K562 (cell line): Measurements from ENCODE around the gene GATB. TPM values are rescaled to one million over a fixed set of nuclear protein-coding genes. Genes with fewer than 3 reads are reported as not detected.

Experiments
- ATAC-seq: fragments of 200-7000 bp; cut with Tn5 transposase; 3 replicates; pipeline ENCODE4 v1.9.1; 2020; ENCODE audit warnings: moderate library complexity
- BruUV-seq: library from RNA; stranded (reverse); fragments of 400-500 nt; replicated peaks from 2 replicates; lab custom pipeline; 2021; lab: Mats Ljungman, UMichigan
- CTCF ChIA-PET: fragments of 300-600 bp; formaldehyde crosslinking; extraction: SDS; loops from one replicate; lab custom pipeline; 2021; ENCODE audit warnings: low intra/inter-chr PET ratio; lab: Yijun Ruan, JAX
- POLR2A ChIA-PET: fragments of 300-600, 350-650 bp; sonication (Branson Sonifier 250); formaldehyde crosslinking; extraction: SDS; loops from one replicate; lab custom pipeline; 2021; ENCODE audit warnings: antibody characterized with exemption, inconsistent platforms; lab: Yijun Ruan, JAX
- DNase-seq, 4 experiments: peaks; one replicate each; pipeline versions ENCODE4 v3.0.0 to v3.0.0-alpha.2; 2011 to 2018; ENCODE audit warnings: low spot score in 3 of 4, mixed read lengths in 3 of 4; ENCODE audit errors: extremely low read depth in 1 of 4
- FAIRE-seq: peaks from 2 replicates; lab custom pipeline; 2011; peaks lifted over from hg19 to GRCh38; lab: Jason Lieb, UNC
- H2AFZ ChIP-seq: 2 replicates; pipeline ENCODE4 v1.6.0; 2011; ENCODE audit warnings: low read depth, low read length, control low read depth, inconsistent platforms
- H3K27ac ChIP-seq: fragments of 200-600 bp; 3 replicates; pipeline ENCODE4 v1.8.0; 2011; ENCODE audit warnings: low read depth, mild to moderate bottlenecking, control low read depth, inconsistent platforms, low read length, moderate library complexity, mixed read lengths; ENCODE audit errors: extremely low read depth
- H3K27me3 ChIP-seq, 2 experiments: fragments of 300-600 bp in 1 of 2; 2 replicates in 1 of 2; 3 replicates in 1 of 2; pipeline versions ENCODE4 v1.6.0 to v1.8.0; 2011; ENCODE audit warnings: inconsistent platforms in 2 of 2, low read length in 2 of 2, mild to moderate bottlenecking in 1 of 2, mixed read lengths in 1 of 2, moderate library complexity in 1 of 2; ENCODE audit not compliant: control insufficient read depth in 2 of 2, insufficient read depth in 2 of 2
- H3K36me3 ChIP-seq: fragments of 300-600 bp; 3 replicates; pipeline ENCODE4 v1.8.0; 2011; ENCODE audit warnings: mild to moderate bottlenecking, low read length, inconsistent platforms; ENCODE audit not compliant: control insufficient read depth, insufficient read depth
- H3K4me1 ChIP-seq, 2 experiments: fragments of 200-600 bp in 1 of 2; replicated peaks in 1 of 2; 2 replicates in 1 of 2; 3 replicates in 1 of 2; pipeline versions ENCODE4 v1.5.1 to v1.8.0; 2011; ENCODE audit warnings: inconsistent platforms in 2 of 2, low read length in 2 of 2, mild to moderate bottlenecking in 1 of 2, mixed read lengths in 1 of 2, moderate library complexity in 1 of 2; ENCODE audit not compliant: control insufficient read depth in 2 of 2, insufficient read depth in 2 of 2
- H3K4me2 ChIP-seq: 2 replicates; pipeline ENCODE4 v1.6.1; 2011; ENCODE audit warnings: low read length, control low read depth, inconsistent platforms, mixed read lengths; ENCODE audit not compliant: insufficient read depth
- H3K4me3 ChIP-seq: fragments of 200-600 bp; sonication (generic), shearing (Covaris generic); 2 replicates; pipeline ENCODE4 v1.5.1; 2016; ENCODE audit warnings: control low read depth, inconsistent platforms
- H3K79me2 ChIP-seq: fragments of 200-600 bp; 3 replicates; pipeline ENCODE4 v1.8.0; 2011; ENCODE audit warnings: low read length, inconsistent platforms; ENCODE audit not compliant: control insufficient read depth, insufficient read depth
- H3K9ac ChIP-seq, 2 experiments: 2 replicates each; pipeline versions ENCODE4 v1.6.0 to v1.6.1; 2011; ENCODE audit warnings: low read depth in 2 of 2, low read length in 2 of 2, control low read depth in 1 of 2, inconsistent platforms in 1 of 2, mild to moderate bottlenecking in 1 of 2, mixed read lengths in 1 of 2; ENCODE audit not compliant: insufficient read depth in 1 of 2
- H3K9me1 ChIP-seq: one replicate; pipeline ENCODE4 v1.6.0; 2011; ENCODE audit warnings: inconsistent platforms, mild to moderate bottlenecking, low read length, moderate library complexity; ENCODE audit not compliant: control insufficient read depth, insufficient read depth
- H3K9me3 ChIP-seq: replicated peaks from 2 replicates; pipeline ENCODE4 v1.5.1; 2011; ENCODE audit warnings: low read depth, low read length, inconsistent platforms; ENCODE audit not compliant: control insufficient read depth, insufficient read depth
- H4K20me1 ChIP-seq: replicated peaks from 2 replicates; pipeline ENCODE4 v1.6.1; 2011; ENCODE audit warnings: low read length, inconsistent platforms, mixed read lengths; ENCODE audit not compliant: control insufficient read depth, insufficient read depth
- C11orf30 ChIP-seq: fragments of 450-650 bp; IDR thresholded peaks from 2 replicates; pipeline ENCODE4 v1.6.1; 2016; ENCODE audit warnings: low read depth, mild to moderate bottlenecking
- CSDE1 ChIP-seq, 2 experiments: fragments of 450-650 bp; IDR thresholded peaks; 2 replicates each; pipeline ENCODE4 v1.6.1; 2016; ENCODE audit warnings: mild to moderate bottlenecking in 1 of 2
- KDM4B ChIP-seq, 2 experiments: fragments of 450-650 bp in 1 of 2; sonication (generic) in 1 of 2; IDR thresholded peaks; 2 replicates each; pipeline ENCODE4 v1.6.1; 2016 to 2017; ENCODE audit warnings: borderline replicate concordance in 2 of 2, antibody characterized with exemption in 1 of 2, low read depth in 1 of 2, mild to moderate bottlenecking in 1 of 2
- KLF6 ChIP-seq: fragments of 250-450 bp; sonication (Bioruptor Pico); IDR thresholded peaks from 2 replicates; pipeline ENCODE4 v1.4.0; 2020; ENCODE audit warnings: mild to moderate bottlenecking, moderate library complexity, borderline replicate concordance
- MECOM ChIP-seq: fragments of 250-450 bp; sonication (Bioruptor Pico); IDR thresholded peaks from 2 replicates; pipeline ENCODE4 v1.8.0; 2022; ENCODE audit warnings: inconsistent platforms
- NCOA4 ChIP-seq: fragments of 450-650 bp; IDR thresholded peaks from 2 replicates; pipeline ENCODE4 v1.6.1; 2018; ENCODE audit warnings: mild to moderate bottlenecking; ENCODE audit not compliant: partially characterized antibody
- RUNX1 ChIP-seq: sonication (generic); IDR thresholded peaks from 2 replicates; pipeline ENCODE4 v1.6.1; 2016; ENCODE audit warnings: antibody characterized with exemption, low read depth
- TEAD1 ChIP-seq, 2 experiments: fragments of 450-650 bp in 1 of 2; sonication (generic) in 1 of 2; formaldehyde crosslinking; IDR thresholded peaks; 2 replicates each; pipeline versions ENCODE4 v1.4.0 to v1.8.0; 2020 to 2022; ENCODE audit warnings: mild to moderate bottlenecking in 2 of 2, missing genetic modification reagents in 1 of 2
- ZC3H8 ChIP-seq: fragments of 450-650 bp; IDR thresholded peaks from 2 replicates; pipeline ENCODE4 v1.6.1; 2017
- ZNF12 ChIP-seq: sonication (generic); formaldehyde crosslinking; IDR thresholded peaks from 2 replicates; pipeline ENCODE4 v1.4.0; 2020; ENCODE audit warnings: mild to moderate bottlenecking, missing genetic modification reagents
- ZNF436 ChIP-seq: fragments of 250-450, 450-650 bp; sonication (Bioruptor Pico); formaldehyde crosslinking; IDR thresholded peaks from 2 replicates; pipeline ENCODE4 v1.7.0; 2020; ENCODE audit warnings: mild to moderate bottlenecking
- WGBS: fragments of 100-300 bp; shearing (Covaris generic); methylation state at CpG from one replicate; pipeline ENCODE4 v1.1.6; 2016; ENCODE audit warnings: low coverage, mixed read lengths; ENCODE audit not compliant: insufficient coverage; ENCODE audit errors: missing lambda C conversion rate; 5-methylcytosine and 5-hydroxymethylcytosine counted together
- in situ Hi-C: fragments of 300-500 bp; cut with MboI; formaldehyde crosslinking; loops from 4 replicates; pipeline ENCODE4 v1.15.0; 2018; ENCODE audit warnings: inconsistent platforms, mixed read lengths
- intact Hi-C: fragments of 100-400 bp; cut with micrococcal nuclease; formaldehyde crosslinking; loops from 2 replicates; pipeline ENCODE4 v1.14.2; 2022
- polyA plus RNA-seq, 8 experiments: library from polyadenylated mRNA; depleted of rRNA in 4 of 8; stranded (reverse) in 5 of 8; unstranded in 3 of 8; fragments of >200 nt; fragmentation: Nextera tagmentation in 2 of 8; fragmentation: Illumina TruSeq in 1 of 8; extraction: Ambion mirVana in 2 of 8; extraction: Trizol in 1 of 8; gene quantifications; 2 replicates each; pipeline versions ENCODE4 v1.2.1 to v1.2.3, GENCODE V29; 2011 to 2014; ENCODE audit warnings: inconsistent platforms in 1 of 8, missing spikeins in 1 of 8
- total RNA-seq, 7 experiments: library from RNA; depleted of rRNA in 6 of 7; stranded (reverse); fragments of >200 nt in 6 of 7; fragmentation: Illumina TruSeq in 2 of 7; extraction: Trizol in 2 of 7; gene quantifications; 2 replicates each; pipeline versions ENCODE4 v1.2.1 to v1.2.3, GENCODE V29; 2011 to 2021; ENCODE audit warnings: low replicate concordance in 1 of 7

Gene GATB
- total and polyA plus RNA-seq, 9 of the 15 experiments (the other 6 are each of a cell fraction or from before 2014, with no cell fraction given) = 15.3 to 31.8 (median 26.2) TPM

DNA sequence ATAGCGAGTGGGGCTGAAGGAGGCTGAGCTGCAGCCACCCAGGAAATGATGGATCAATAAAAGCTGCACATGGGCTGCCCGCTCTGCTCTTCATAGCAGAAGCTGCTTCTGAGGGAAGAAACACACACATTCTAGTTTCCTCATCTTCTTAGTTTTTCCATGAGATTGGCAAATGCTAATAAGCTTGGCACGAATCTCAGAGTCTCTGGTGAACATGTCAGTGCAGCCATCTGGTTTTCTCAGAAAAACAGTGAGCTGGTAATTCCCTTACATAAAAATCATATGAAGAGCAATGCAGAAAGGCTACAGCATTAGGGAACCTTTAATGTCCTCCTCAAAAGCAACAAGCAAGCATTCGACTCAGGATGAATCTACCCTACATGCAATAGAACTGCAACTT, 69.9 kb downstream of the GATB start:
- 52% methylated on average over 3 of the region's 4 CpGs for WGBS
- no peaks in the 10 kb centered on the region for H3K9me1 ChIP-seq
- H3K27me3 ChIP-seq = no peaks in the 10 kb centered on the region
- no peak overlapping the region for H3K27ac ChIP-seq
- TF ChIP-seq TEAD1 (CRISPR knock-in tag; IDR thresholded peaks at IDR 0.05) (no peak), KDM4B (IDR thresholded peaks at IDR 0.05; ENCODE audit: borderline replicate concordance in 2 of 2, low read depth in 1 of 2) (no peak), RUNX1 (no peak), KLF6 (CRISPR knock-in tag) (no peak)
- H3K36me3 ChIP-seq = peaks cover 4% of the 10 kb centered on the region; the same call in 1 of the 3 replicates
- no peak overlapping the region for H3K4me3 ChIP-seq
- POLR2A ChIA-PET = no interaction called here
- ATAC-seq (no peak), DNase-seq (no peak), FAIRE-seq (no peak)
- H3K4me2 ChIP-seq = no peak overlapping the region
- CTCF ChIA-PET = no interaction called here
- no peaks in the 10 kb centered on the region; the same call in 1 of the 2 replicates for H4K20me1 ChIP-seq
- BruUV-seq = no TSS peak
- no peaks in the 10 kb centered on the region for H3K9me3 ChIP-seq
- H2AFZ ChIP-seq = no peak overlapping the region
- in situ Hi-C loops (no loop called here), intact Hi-C loops (no loop called here)
- no peak overlapping the region for H3K9ac ChIP-seq
- H3K79me2 ChIP-seq = no peaks in the 10 kb centered on the region
- H3K4me1 ChIP-seq = peaks cover 0 to 4% of the 10 kb centered on the region in 2 experiments; a peak in 2 of 5 replicates

GRCh38 chr4:151690164-151690870, 70.5 kb downstream of the GATB start:
- no peaks in the 10 kb centered on the region for H3K9me1 ChIP-seq
- no TSS peak for BruUV-seq
- no peaks in the 10 kb centered on the region for H3K9me3 ChIP-seq
- H3K79me2 ChIP-seq = no peaks in the 10 kb centered on the region
- ChIA-PET CTCF (no interaction called here), POLR2A (no interaction called here)
- peaks cover 4% of the 10 kb centered on the region; the same call in 1 of the 3 replicates for H3K36me3 ChIP-seq
- intact Hi-C loops (no loop called here), in situ Hi-C loops (no loop called here)
- WGBS = 22% methylated on average over 4 of the region's 4 CpGs
- no peak overlapping the region for H3K27ac ChIP-seq
- H3K9ac ChIP-seq = no peak overlapping the region
- H4K20me1 ChIP-seq = no peaks in the 10 kb centered on the region; the same call in 1 of the 2 replicates
- no peaks in the 10 kb centered on the region for H3K27me3 ChIP-seq
- no peak for ATAC-seq
- H2AFZ ChIP-seq = no peak overlapping the region
- no peak overlapping the region for H3K4me2 ChIP-seq
- no peak for DNase-seq
- H3K4me3 ChIP-seq = no peak overlapping the region
- no peak for FAIRE-seq
- TF ChIP-seq ZNF436 (CRISPR knock-in tag) (no peak), ZNF12 (CRISPR knock-in tag) (no peak), NCOA4 (no peak), C11orf30 (no peak), ZC3H8 (no peak), MECOM (CRISPR knock-in tag) (no peak), CSDE1 (IDR thresholded peaks at IDR 0.05) (no peak)
- peaks cover 0 to 4% of the 10 kb centered on the region in 2 experiments; a peak in 2 of 5 replicates for H3K4me1 ChIP-seq
